Measurements from ENCODE around the gene IGSF21.

DNA sequence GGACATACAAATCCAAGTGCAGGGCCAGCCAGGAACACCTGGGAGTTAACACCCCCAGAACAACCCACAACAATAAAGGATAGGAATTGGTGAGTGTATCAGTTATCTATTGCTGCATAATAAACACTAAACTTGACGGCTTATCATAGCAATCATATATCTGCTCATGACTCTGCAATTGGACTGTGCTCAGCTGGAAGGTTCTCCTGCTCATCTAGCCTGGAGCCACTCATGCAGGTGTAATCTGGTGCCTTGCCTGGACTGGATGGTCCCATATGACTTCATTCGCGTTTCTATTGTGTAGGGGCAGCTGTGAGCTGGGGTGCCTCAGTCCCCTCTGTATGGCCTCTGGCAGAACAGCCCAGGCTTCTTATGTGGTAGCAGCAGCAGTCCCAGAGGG, 296.9 kb downstream of the IGSF21 start:
- TF ChIP-seq MXI1 (IDR thresholded peaks at IDR 0.05; ENCODE audit: low read depth, low read length): no peak
- TF ChIP-seq SMC3 (IDR thresholded peaks at IDR 0.05; ENCODE audit: low read depth, low read length): no peak
- no peak for TF ChIP-seq TAF1 (IDR thresholded peaks at IDR 0.05; ENCODE audit: borderline replicate concordance, low read depth, low read length)
- TF ChIP-seq MAX (IDR thresholded peaks at IDR 0.05; ENCODE audit: low read depth): no peak
- no peak for TF ChIP-seq CTCF (IDR thresholded peaks at IDR 0.05)
- TF ChIP-seq POLR2AphosphoS5 (IDR thresholded peaks at IDR 0.05; ENCODE audit: low read depth, low read length): no peak
